GM18520 (cell line): ENCODE data around the gene CYLD.

Experiments used
- ATAC-seq: cut with Tn5 transposase; IDR thresholded peaks from one replicate; pipeline ENCODE4 v1.9.1; 2021; ENCODE audit not compliant: unreplicated experiment

Gene CYLD

GRCh38 chr16:50776037-50776436 lies 34.2 kb downstream of the CYLD start:
- ATAC-seq: no peak

DNA sequence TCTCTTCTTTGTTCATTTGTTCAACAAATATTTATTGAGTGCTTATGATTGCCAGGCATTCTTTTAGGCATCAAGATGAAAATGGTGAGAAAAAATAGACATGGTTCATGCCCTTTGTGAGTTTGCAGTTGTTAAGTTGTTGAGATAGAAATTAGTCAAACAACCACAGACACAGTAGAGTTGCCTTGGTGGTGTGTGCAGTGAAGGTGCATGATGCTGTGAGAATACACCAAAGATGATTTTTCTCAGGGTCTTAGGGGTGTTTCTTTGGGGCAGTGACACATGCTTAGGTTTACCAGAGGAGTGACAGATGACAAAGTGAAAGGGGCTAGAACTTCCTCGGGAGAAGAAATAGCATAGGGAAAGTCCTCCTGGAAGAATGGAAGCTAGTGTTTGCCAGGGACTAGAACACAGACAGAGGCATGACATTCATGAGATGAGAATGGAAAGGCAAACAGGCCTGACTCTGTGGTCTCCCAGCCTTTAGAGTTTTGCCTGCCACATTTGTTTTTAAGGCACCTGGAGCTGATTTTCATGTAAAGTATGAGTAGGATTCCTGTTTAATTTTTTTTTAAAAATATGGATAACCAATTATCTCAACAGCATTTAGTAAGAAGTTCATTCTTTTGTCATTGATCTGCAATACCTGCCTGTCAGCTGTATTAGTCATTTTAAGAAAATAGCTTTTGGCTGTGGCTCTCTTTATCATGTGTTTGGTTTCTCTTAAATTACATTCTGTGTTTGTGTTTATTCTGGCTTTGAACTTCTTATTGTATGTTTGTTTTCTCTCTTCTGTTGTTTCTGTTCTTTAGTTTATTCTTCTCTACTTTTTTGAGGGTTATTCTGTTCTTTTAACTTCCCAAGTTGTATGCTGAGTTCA lies 36.6 kb downstream of the CYLD start:
- no peak for ATAC-seq

DNA sequence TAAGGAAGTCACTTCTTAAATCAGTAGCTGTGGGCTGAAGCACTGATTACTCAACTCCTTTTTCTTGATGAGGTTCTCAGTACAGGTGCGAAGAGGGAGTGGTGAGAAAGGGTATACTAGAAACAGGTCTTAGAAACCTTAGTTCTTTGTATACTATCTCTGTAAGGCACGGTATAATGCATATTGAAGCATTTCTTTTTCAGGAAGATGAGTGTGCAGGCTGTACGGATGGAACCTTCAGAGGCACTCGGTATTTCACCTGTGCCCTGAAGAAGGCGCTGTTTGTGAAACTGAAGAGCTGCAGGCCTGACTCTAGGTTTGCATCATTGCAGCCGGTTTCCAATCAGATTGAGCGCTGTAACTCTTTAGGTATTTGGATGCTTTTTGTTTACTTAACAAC lies 39.2 kb downstream of the CYLD start:
- ATAC-seq: no peak

- no peak for ATAC-seq
These were observed 39.6 kb downstream of the CYLD start for GRCh38 chr16:50781518-50781917.

- ATAC-seq: no peak
These were observed 47.9 kb downstream of the CYLD start for GRCh38 chr16:50789757-50790156.

DNA sequence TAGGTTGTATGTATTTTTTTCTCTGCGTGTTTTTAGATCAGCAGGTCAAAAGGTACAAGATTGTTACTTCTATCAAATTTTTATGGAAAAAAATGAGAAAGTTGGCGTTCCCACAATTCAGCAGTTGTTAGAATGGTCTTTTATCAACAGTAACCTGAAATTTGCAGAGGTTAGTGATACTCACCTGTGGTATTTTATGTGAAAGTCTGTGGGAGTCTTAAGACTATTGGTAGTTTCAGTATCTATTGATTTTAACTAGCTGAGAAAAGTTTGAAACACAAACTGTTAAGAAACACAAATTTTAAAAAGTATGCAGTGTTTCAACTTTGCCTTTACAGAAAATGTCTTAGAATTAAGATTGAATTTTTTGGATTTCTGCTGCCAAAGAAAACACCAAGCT lies 49.6 kb downstream of the CYLD start:
- ATAC-seq: no peak

DNA sequence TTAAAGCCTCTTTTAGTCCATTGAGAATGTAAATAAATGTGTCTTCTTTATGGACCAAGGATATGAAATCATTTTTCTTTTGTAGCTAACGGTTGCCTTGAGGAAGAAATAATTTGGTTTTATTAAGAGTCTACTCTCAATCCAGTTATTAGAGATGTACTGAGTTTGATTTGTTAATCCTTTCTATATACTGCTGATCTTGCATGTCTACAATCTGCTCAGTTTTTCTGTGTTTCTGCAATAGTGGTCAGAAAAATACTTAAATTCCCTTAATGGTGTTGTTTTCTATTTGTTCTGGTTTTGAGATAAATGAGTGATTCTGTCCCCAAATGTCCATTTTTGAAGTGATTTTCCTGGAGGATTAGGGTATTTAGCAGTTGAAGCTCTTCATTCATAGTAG lies 54.9 kb downstream of the CYLD start:
- ATAC-seq: no peak

GRCh38 chr16:50797456-50797855 lies 55.6 kb downstream of the CYLD start:
- ATAC-seq: no peak

- no peak for ATAC-seq
These were observed 58.2 kb downstream of the CYLD start for GRCh38 chr16:50800074-50800473.

DNA sequence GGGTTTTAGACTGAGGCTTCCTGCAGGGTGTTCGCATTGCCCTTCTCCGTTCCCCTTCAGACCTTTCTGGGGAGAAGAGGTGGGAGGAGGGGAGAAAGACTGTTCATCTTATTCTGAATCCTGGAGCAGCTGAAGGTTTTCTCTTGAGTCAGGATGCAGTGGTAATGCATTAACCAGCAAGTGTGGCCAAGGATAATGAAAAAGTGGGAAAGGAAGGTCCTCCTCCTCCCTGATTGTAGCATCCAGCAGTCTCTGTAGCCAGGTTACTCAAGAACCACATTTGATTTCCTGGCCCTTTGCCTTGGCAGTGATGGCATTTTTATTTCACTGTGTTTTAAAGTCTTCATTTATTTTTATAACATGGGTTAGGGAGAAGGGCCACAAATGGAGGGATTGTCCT lies 59.1 kb downstream of the CYLD start:
- ATAC-seq: no peak

DNA sequence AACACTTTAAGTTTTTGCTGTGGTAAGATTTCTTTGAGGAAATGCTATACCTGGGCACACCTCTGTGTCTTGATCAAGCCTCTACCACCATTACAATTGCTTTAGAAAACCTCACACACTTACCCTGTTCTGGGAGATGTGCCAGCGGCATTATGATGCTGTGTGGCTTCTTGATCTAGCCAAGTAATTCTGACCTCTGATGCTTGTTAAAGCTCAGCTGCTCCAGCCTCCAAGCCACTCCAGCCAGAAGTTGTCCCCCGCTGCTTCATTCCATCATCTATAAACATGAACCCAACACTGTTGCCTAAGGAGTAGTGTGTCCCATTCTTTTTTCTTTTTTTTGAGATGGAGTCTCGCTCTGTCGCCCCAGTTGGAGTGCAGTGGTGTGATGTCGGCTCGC lies 60.1 kb downstream of the CYLD start:
- no peak for ATAC-seq

DNA sequence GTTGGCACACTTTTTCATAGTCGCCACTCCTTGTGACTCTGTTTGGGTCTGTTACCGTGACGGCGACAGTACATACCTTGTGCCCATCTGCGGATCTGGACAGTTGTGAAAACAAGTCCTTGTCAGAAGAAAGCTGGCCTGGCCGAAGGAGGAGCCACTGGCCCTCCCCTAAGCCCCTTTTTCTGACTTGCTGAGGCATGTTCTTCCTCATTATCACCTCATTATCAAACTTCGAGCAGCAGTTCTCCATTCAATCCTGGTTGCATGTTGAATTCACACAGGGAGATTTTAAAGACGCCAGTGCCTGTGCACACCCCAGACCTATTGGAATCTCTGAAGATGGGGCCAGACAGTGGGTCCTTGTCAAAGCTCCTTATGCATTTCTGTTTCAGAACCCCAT lies 61.1 kb downstream of the CYLD start:
- ATAC-seq: no peak

DNA sequence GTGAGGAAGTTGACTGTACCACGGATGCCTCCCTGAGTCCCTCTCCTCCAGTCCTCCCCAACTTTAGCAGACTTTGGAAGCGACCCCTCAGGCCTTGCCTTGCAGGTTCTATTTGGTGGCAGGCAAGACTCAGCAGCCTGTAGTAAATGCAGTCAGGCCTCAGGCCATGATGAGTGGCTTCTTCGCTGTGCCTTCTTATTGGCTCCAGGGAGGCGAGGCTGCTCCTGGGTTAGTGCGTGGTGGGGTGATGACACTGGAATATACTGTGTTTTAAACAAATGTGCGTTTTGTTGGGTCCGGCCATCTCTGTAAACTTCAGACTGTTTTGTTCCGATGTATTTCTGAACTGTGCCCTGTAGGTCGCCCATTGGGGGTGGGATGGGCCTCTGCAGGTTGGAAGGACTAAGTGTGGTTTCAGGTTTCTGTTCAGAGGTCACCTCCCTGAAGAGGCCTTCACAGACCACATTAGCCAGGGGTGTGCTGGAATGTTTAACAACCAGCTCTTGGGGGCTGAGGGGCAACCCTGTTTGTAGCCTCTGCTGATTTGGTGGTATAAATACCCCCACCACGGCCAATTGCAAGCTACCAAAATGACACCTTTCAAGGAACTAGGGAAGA lies 62.5 kb downstream of the CYLD start:
- no peak for ATAC-seq

- ATAC-seq: peak; percentile 73
These were observed 64.5 kb downstream of the CYLD start for GRCh38 chr16:50806099-50807062.

- no peak for ATAC-seq
These were observed 67.1 kb downstream of the CYLD start for GRCh38 chr16:50808929-50809538.

DNA sequence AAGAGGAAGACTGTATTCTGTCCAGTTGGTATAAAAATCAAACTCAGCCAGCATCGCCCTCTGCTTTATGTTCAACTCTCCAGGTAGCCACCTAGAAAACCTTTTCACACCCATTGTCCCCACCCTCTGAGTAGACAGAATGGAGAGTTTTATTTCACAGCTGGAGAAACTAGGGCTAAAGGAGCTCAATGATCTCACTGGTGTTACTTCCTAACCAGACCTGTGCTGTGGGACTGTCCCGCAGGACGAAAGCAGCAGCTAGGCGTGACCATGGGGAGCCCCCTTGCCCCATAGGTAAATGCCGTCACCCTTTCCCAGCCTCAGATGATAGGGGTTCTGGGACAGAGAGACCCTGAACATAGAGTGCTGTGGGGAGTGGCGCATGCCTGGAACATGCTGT lies 67.7 kb downstream of the CYLD start:
- peak; percentile 66 for ATAC-seq

- ATAC-seq: no peak
These were observed 68.5 kb downstream of the CYLD start for GRCh38 chr16:50810241-50810965.

- ATAC-seq: no peak
These were observed 70.2 kb downstream of the CYLD start for GRCh38 chr16:50812046-50812445.

DNA sequence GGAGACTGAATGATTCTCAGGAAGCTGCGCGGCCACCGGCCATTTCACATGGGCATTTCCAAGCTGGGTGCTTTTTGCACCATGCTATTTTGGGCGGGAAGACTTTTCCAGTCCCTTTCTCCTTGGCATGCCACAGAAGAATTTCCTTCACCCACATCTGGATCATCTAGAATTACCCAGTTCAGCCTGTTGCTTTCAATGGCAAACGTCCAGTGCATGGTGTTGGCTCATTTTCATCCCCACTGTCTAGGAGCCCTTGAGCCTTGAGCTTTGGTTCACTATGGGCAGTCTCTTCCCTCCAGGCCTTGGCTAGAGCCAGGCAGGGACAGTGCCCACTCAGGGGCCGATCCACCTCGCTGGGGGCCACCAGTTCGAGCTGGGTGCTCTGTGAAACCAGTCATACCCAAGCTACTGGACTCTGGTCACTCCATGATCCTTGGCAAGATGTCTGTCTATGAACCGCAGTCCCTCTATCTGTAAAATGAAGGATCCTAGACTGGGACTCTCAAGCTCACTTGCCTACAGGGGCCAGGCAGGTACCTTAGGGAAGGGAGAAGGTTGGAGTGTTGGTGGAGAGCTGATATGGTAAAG lies 71.1 kb downstream of the CYLD start:
- ATAC-seq: no peak

- no peak for ATAC-seq
These were observed 72.2 kb downstream of the CYLD start for GRCh38 chr16:50814052-50814451.
